Type B pancreatic cell (in vitro differentiated cells): ENCODE results near the gene EVI5. TPM values are rescaled to one million over a fixed set of nuclear protein-coding genes. Genes with fewer than 3 reads are reported as not detected.

Source experiments
- DNase-seq: peaks from one replicate; pipeline ENCODE4 v3.0.0; 2021; ENCODE audit warnings: mixed read lengths; ENCODE audit not compliant: unreplicated experiment; ENCODE audit errors: extremely low spot score
- H3K27ac Mint-ChIP-seq: 2 replicates; pipeline ENCODE4 v1.8.0; 2021; ENCODE audit warnings: mild to moderate bottlenecking, mixed read lengths
- H3K27me3 Mint-ChIP-seq: 2 replicates; pipeline ENCODE4 v1.8.0; 2021; ENCODE audit warnings: mixed read lengths
- H3K36me3 Mint-ChIP-seq: 2 replicates; pipeline ENCODE4 v1.8.0; 2021; ENCODE audit warnings: mixed read lengths
- H3K4me1 Mint-ChIP-seq: one replicate; pipeline ENCODE4 v1.8.0; 2021; ENCODE audit warnings: mixed read lengths; ENCODE audit not compliant: unreplicated experiment
- H3K4me3 Mint-ChIP-seq: 2 replicates; pipeline ENCODE4 v1.8.0; 2021; ENCODE audit warnings: mild to moderate bottlenecking, mixed read lengths
- H3K9me3 Mint-ChIP-seq: 2 replicates; pipeline ENCODE4 v1.8.0; 2021; ENCODE audit warnings: mixed read lengths
- total RNA-seq: library from RNA; stranded (reverse); gene quantifications from 2 replicates; pipeline ENCODE4 v1.2.1, GENCODE V29; 2021; ENCODE audit warnings: low replicate concordance
- TF ChIP-seq, protein P1 (sequence below): fragments of 200-600 bp; sonication (generic); conservative IDR thresholded peaks from 2 replicates; pipeline ENCODE4 v1.5.0; 2021; ENCODE audit warnings: antibody characterized with exemption, mild to moderate bottlenecking

Gene EVI5
- total RNA-seq, 1 donor from 2014 or later, result 29.6 TPM

DNA sequence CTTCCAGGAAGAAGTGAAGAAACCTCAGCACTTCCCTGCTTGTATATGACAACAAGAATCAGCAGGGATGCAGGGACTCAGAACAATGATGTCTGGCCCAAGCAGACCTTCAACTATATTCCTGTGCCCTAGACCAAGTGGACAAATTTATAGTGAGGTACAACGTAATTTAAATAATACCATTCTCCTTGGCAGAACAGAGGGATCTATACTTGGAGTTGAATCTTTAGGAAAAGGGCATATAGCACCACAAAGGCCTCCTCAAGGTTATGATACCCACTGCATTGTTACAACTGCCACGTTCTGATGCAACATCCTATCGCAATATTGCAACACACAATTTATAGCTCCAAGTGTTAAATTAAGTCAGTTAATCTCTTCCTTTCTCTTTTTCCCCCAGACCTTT lies 269.1 kb downstream of the EVI5 start:
- H3K36me3 Mint-ChIP-seq, result peaks cover 9% of the 10 kb centered on the region
- TF ChIP-seq, protein P1, sequence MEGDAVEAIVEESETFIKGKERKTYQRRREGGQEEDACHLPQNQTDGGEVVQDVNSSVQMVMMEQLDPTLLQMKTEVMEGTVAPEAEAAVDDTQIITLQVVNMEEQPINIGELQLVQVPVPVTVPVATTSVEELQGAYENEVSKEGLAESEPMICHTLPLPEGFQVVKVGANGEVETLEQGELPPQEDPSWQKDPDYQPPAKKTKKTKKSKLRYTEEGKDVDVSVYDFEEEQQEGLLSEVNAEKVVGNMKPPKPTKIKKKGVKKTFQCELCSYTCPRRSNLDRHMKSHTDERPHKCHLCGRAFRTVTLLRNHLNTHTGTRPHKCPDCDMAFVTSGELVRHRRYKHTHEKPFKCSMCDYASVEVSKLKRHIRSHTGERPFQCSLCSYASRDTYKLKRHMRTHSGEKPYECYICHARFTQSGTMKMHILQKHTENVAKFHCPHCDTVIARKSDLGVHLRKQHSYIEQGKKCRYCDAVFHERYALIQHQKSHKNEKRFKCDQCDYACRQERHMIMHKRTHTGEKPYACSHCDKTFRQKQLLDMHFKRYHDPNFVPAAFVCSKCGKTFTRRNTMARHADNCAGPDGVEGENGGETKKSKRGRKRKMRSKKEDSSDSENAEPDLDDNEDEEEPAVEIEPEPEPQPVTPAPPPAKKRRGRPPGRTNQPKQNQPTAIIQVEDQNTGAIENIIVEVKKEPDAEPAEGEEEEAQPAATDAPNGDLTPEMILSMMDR, result no peak
- no peak for DNase-seq
- no peaks in the 10 kb centered on the region for H3K9me3 Mint-ChIP-seq
- H3K4me1 Mint-ChIP-seq, result no peaks in the 10 kb centered on the region
- no peak overlapping the region for H3K27ac Mint-ChIP-seq
- no peaks in the 10 kb centered on the region for H3K27me3 Mint-ChIP-seq
- no peak overlapping the region for H3K4me3 Mint-ChIP-seq

DNA sequence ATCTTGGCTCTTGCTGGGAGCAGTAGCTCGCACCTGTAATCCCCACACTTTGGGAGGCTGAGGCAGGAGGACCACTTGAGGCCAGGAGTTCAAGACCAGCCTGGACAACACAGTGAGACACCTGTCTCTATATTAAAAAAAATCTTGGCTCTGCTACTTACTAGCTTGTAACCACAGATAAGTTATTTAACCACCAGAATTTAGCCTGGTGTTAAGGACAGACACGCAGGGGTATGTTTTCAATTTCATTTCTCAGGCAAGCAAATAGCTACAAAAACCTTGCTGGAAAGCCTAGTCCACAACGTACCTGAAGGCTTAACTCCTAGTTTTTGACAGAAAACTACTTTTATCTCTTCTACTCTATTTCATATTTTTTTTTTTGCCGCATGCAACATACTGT lies 273.4 kb downstream of the EVI5 start:
- no peaks in the 10 kb centered on the region for H3K9me3 Mint-ChIP-seq
- DNase-seq, result no peak
- TF ChIP-seq, protein P1, result no peak
- peaks cover 4% of the 10 kb centered on the region for H3K36me3 Mint-ChIP-seq
- H3K4me3 Mint-ChIP-seq, result no peak overlapping the region
- no peak overlapping the region for H3K27ac Mint-ChIP-seq
- H3K27me3 Mint-ChIP-seq, result no peaks in the 10 kb centered on the region
- no peaks in the 10 kb centered on the region for H3K4me1 Mint-ChIP-seq

GRCh38 chr1:92509619-92510018 lies 275.3 kb downstream of the EVI5 start:
- no peak overlapping the region for H3K27ac Mint-ChIP-seq
- no peak for DNase-seq
- TF ChIP-seq, protein P1, result no peak
- no peaks in the 10 kb centered on the region for H3K27me3 Mint-ChIP-seq
- H3K4me1 Mint-ChIP-seq, result no peaks in the 10 kb centered on the region
- peaks cover 4% of the 10 kb centered on the region for H3K36me3 Mint-ChIP-seq
- H3K4me3 Mint-ChIP-seq, result no peak overlapping the region
- no peaks in the 10 kb centered on the region for H3K9me3 Mint-ChIP-seq

- Mint-ChIP-seq H3K36me3 (no peaks in the 10 kb centered on the region), H3K27ac (no peak overlapping the region), H3K27me3 (peaks cover 1% of the 10 kb centered on the region), H3K9me3 (no peaks in the 10 kb centered on the region), H3K4me1 (no peaks in the 10 kb centered on the region), H3K4me3 (no peak overlapping the region)
- TF ChIP-seq, protein P1, result no peak
- DNase-seq, result no peak
Observed at GRCh38 chr1:92505015-92505692, 279.8 kb downstream of the EVI5 start.

DNA sequence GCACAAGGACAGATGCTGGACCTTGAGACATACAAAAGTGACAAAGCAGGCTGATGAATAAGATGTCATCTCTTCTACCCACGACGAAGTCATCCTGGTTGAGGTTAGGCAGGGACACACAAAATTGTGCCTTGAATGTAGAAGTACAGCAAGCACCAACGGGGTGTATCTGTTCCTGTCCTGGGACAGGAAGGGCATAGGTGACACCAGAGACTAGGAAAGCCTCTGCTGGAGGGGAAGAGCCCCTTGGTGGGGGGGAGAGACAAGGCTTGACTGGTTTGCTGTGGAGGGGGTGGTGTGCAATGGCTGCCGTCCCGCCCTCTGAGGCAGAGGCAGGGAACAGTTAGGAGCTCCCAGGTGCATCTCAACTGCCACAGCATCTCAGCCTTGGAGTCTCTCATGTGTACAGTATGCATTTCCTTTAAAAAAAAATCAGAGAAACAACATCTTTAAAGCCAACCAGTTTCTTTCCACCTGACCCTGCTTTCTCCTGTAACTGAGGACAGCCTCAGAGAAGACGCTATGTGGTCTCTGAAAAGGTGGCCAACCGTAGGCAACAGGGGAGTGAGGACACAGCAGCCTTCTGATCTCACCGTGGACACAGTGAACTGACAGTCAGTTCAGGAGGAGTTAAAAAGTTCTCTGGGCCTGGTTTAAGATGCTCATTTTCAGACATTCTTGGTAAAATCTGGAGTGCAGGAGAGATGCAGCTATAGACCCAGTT lies 280.5 kb downstream of the EVI5 start:
- peaks cover 4% of the 10 kb centered on the region for H3K27me3 Mint-ChIP-seq
- TF ChIP-seq, protein P1, result no peak
- H3K4me3 Mint-ChIP-seq, result no peak overlapping the region
- no peak for DNase-seq
- H3K36me3 Mint-ChIP-seq, result no peaks in the 10 kb centered on the region
- H3K9me3 Mint-ChIP-seq, result no peaks in the 10 kb centered on the region
- H3K27ac Mint-ChIP-seq, result no peak overlapping the region
- no peaks in the 10 kb centered on the region for H3K4me1 Mint-ChIP-seq
